T-cell (primary cell): ENCODE measurements around the gene HIRIP3. TPM values are rescaled to one million over a fixed set of nuclear protein-coding genes. Genes with fewer than 3 reads are reported as not detected.
A peak's percentile ranks its signal among the peaks of the same experiment; 100 is the strongest.

ENCODE experiments used
- ATAC-seq, 4 experiments: fragments of 200-7000 bp in 3 of 4; fragments of 150-1000 bp in 1 of 4; cut with Tn5 transposase; replicated peaks in 1 of 4; 1 replicate in 3 of 4; 2 replicates in 1 of 4; pipeline ENCODE4 v1.10.0; 2021; ENCODE audit warnings: moderate library complexity in 3 of 4, mild to moderate bottlenecking in 2 of 4, moderate number of reproducible peaks in 1 of 4
- CTCF ChIA-PET, 2 donors: fragments of 300-600 bp; sonication (Branson Sonifier 250); formaldehyde crosslinking; loops; one replicate each; lab custom pipeline; 2022; ENCODE audit warnings: antibody characterized with exemption in 2 of 2; lab: Charles Lee
- POLR2A ChIA-PET, 2 donors: fragments of 300-600 bp; sonication (Branson Sonifier 250); formaldehyde crosslinking; loops; one replicate each; lab custom pipeline; 2022; ENCODE audit warnings: antibody characterized with exemption in 2 of 2; lab: Charles Lee
- DNase-seq, 35 experiments: peaks; one replicate each; pipeline versions ENCODE4 v3.0.0 to v3.0.0-alpha.2; 2013 to 2023
- H3K27ac ChIP-seq: one replicate; pipeline ENCODE4 v1.5.1; 2013; ENCODE audit warnings: low read length
- H3K27me3 ChIP-seq, 2 experiments: replicated peaks in 1 of 2; 1 replicate in 1 of 2; 2 replicates in 1 of 2; pipeline versions ENCODE4 v1.6.1 to v1.7.0; 2013; ENCODE audit warnings: low read length in 1 of 2, mixed read lengths in 1 of 2; ENCODE audit not compliant: control insufficient read depth in 2 of 2, insufficient read depth in 2 of 2; ENCODE audit errors: extremely low read depth in 1 of 2
- H3K36me3 ChIP-seq, 2 donors: 1 replicate in 1 of 2; 2 replicates in 1 of 2; pipeline versions ENCODE4 v1.6.1 to v1.7.0; 2013; ENCODE audit warnings: low read length in 1 of 2; ENCODE audit not compliant: control insufficient read depth in 2 of 2, insufficient read depth in 1 of 2; ENCODE audit errors: extremely low read depth in 1 of 2
- H3K4me1 ChIP-seq, 2 experiments: 1 replicate in 1 of 2; 2 replicates in 1 of 2; pipeline versions ENCODE4 v1.6.1 to v1.7.0; 2013; ENCODE audit warnings: low read length in 2 of 2, mixed read lengths in 1 of 2; ENCODE audit not compliant: insufficient read depth in 2 of 2, control insufficient read depth in 1 of 2; ENCODE audit errors: extremely low read depth in 1 of 2
- H3K4me3 ChIP-seq, 2 donors: 1 replicate in 1 of 2; 2 replicates in 1 of 2; pipeline versions ENCODE4 v1.5.1 to v1.7.0; 2013; ENCODE audit warnings: mild to moderate bottlenecking in 2 of 2, low read length in 1 of 2, moderate library complexity in 1 of 2; ENCODE audit not compliant: control insufficient read depth in 1 of 2; ENCODE audit errors: extremely low read depth in 1 of 2
- H3K9me3 ChIP-seq: 2 replicates; pipeline ENCODE4 v1.7.0; 2013
- H3K27ac Mint-ChIP-seq, 2 donors: one replicate each; pipeline ENCODE4 v1.8.0; 2020 to 2021; ENCODE audit warnings: mild to moderate bottlenecking in 2 of 2, mixed read lengths in 2 of 2
- H3K27me3 Mint-ChIP-seq, 2 donors: one replicate each; pipeline ENCODE4 v1.8.0; 2021 to 2022; ENCODE audit warnings: mixed read lengths in 2 of 2
- H3K36me3 Mint-ChIP-seq: one replicate; pipeline ENCODE4 v1.8.0; 2021; ENCODE audit warnings: mixed read lengths
- H3K4me1 Mint-ChIP-seq, 3 donors: one replicate each; pipeline ENCODE4 v1.8.0; 2020 to 2022; ENCODE audit warnings: mixed read lengths in 3 of 3, mild to moderate bottlenecking in 1 of 3
- H3K4me3 Mint-ChIP-seq, 3 donors: one replicate each; pipeline ENCODE4 v1.8.0; 2020 to 2022; ENCODE audit warnings: mild to moderate bottlenecking in 3 of 3, mixed read lengths in 3 of 3, moderate library complexity in 3 of 3
- H3K9me3 Mint-ChIP-seq, 3 donors: one replicate each; pipeline ENCODE4 v1.8.0; 2020 to 2022; ENCODE audit warnings: mixed read lengths in 3 of 3
- WGBS: methylation state at CpG from one replicate; pipeline ENCODE4 v1.1.5; 2013; ENCODE audit warnings: missing lambda C conversion rate; ENCODE audit not compliant: insufficient coverage; 5-methylcytosine and 5-hydroxymethylcytosine counted together
- total RNA-seq, 35 experiments: library from RNA in 6 of 35; stranded (reverse) in 6 of 35; fragments of 120-200 nt in 1 of 35; gene quantifications; one replicate each; pipeline versions ENCODE4 v1.2.1 to v1.2.4 and lab custom pipeline; 2013 to 2026

The HIRIP3 gene
- total RNA-seq, 5 donors from 2014 or later (not counting 1 experiment from before 2014, with no cell fraction given): 15.0 to 22.8 (median 20.3) TPM

DNA sequence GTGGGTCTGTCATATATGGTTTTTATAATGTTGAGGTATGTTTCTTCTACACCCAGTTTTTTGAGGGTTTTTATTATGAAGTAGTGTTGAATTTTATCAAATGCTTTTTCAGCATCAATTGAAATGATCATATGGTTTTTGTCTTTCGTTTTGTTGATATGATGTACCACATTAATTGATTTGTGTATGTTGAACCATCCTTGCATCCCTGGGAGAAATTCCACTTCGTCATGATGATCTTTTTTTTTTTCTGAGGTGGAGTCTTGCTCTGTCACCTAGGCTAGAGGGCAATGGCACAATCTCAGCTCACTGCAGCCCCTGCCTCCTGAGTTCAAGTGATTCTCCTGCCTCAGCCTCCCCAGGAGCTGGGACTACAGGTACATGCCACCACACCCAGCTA lies 47.5 kb downstream of the HIRIP3 start:
- Mint-ChIP-seq H3K27ac (no peak overlapping the region), H3K4me1 (peaks cover 0 to 9% (median 3%) of the 10 kb centered on the region in 3 donors), H3K36me3 (no peaks in the 10 kb centered on the region), H3K27me3 (no peaks in the 10 kb centered on the region), H3K9me3 (peaks cover 0 to 11% (median 2%) of the 10 kb centered on the region in 3 donors), H3K4me3 (no peak overlapping the region)
- Histone ChIP-seq H3K27ac (no peak overlapping the region), H3K9me3 (no peaks in the 10 kb centered on the region), H3K4me3 (no peak overlapping the region), H3K4me1 (no peaks in the 10 kb centered on the region), H3K27me3 (peaks cover 0 to 11% of the 10 kb centered on the region in 2 experiments), H3K36me3 (no peaks in the 10 kb centered on the region)
- 40% methylated on average over 1 of the region's 2 CpGs for WGBS
- POLR2A ChIA-PET: no interaction called here
- DNase-seq (no peak), ATAC-seq (no peak)
- CTCF ChIA-PET: interaction anchor here (0.6 to 0.8 kb wide), 3 partner anchors 13 to 668 kb away, joined by 3 to 11 read pairs (median 4); no protein-coding TSS in a partner anchor

DNA sequence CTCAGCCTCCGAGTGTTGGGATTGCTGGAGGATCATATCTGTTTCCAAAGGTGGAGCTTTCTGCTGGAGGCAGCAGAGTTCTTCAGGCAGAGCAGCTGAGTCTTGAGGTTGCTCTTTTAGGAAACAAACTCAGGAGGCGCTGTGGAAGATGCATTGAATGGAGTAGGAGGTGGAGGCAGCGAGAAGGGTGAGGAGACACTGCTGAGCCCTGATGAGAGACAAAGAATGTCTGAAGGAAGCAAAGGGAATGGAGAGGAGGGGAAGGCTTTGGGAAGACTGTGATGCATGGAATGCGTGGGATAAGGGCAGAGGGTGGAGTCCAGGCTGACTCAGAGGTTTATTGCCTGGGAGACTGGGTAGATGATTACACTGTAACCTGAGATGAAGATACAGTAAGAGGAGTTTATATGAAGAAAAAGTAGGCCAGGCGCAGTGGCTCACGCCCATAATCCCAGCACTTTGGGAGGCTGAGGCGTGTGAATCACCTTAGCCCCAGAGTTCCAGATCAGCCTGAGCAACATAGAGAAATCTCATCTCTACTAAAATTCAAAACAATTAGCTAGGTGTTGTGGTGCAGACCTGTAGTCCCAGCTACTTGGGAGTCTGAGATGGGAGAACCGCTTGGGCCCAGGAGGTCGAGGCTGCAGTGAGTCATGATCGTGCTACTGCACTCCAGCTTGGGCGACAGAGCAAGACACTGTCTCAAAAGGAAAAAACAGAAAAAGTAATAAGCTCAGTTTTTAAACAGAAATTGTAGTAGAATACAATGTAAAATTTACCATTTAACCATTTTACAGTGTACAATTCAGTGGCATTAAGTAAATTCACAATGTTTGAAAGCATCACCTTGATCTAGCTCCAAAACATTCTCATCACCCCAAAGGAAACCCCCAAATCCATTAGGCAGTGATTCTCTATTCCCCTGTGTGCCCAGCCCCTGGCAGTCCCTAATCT lies 51.3 kb downstream of the HIRIP3 start:
- H3K4me1 ChIP-seq: no peaks in the 10 kb centered on the region
- no peak overlapping the region for H3K27ac ChIP-seq
- Mint-ChIP-seq H3K27ac (peak overlapping the region in 1 of 2 donors; percentile 16), H3K27me3 (peaks cover 0 to 9% of the 10 kb centered on the region in 2 donors), H3K4me1 (peaks cover 2 to 12% (median 7%) of the 10 kb centered on the region in 3 donors), H3K4me3 (no peak overlapping the region), H3K36me3 (no peaks in the 10 kb centered on the region), H3K9me3 (no peaks in the 10 kb centered on the region)
- no peaks in the 10 kb centered on the region for H3K36me3 ChIP-seq
- 90% methylated on average over 6 of the region's 11 CpGs for WGBS
- ChIA-PET POLR2A (no interaction called here), CTCF (no interaction called here)
- no peak overlapping the region for H3K4me3 ChIP-seq
- no peak for ATAC-seq
- no peak for DNase-seq
- no peaks in the 10 kb centered on the region for H3K9me3 ChIP-seq
- peaks cover 0 to 13% of the 10 kb centered on the region in 2 experiments for H3K27me3 ChIP-seq

Other genes with a start within 250 kb of the HIRIP3 start
- 100 to 1,000 TPM; 122 to 194 (median 142) TPM for gene C16orf54, start 249.6 kb downstream of the HIRIP3 start, total RNA-seq
- gene ZG16, start 217.4 kb downstream of the HIRIP3 start, total RNA-seq: under 1 TPM in 2 of 5 donors, not detected in 3; 0.09 to 0.15 TPM
- 10 to 100 TPM; 84.1 to 95.2 (median 84.9) TPM for gene KIF22, start 204.9 kb downstream of the HIRIP3 start, total RNA-seq
- gene MAZ, start 189.1 kb downstream of the HIRIP3 start, total RNA-seq: 100 to 1,000 TPM; 240 to 326 (median 305) TPM
- gene PRRT2, start 183.4 kb downstream of the HIRIP3 start, total RNA-seq: 1 to 10 TPM; 2.4 to 7.9 (median 4.4) TPM
- 10 to 100 TPM; 16.0 to 47.2 (median 40.6) TPM for gene PAGR1, start 179.5 kb downstream of the HIRIP3 start, total RNA-seq
- 100 to 1,000 TPM; 140 to 173 (median 158) TPM for gene MVP, start 175.2 kb downstream of the HIRIP3 start, total RNA-seq
- gene CDIPT, start 132.4 kb downstream of the HIRIP3 start, total RNA-seq: 10 to 100 TPM; 37.1 to 87.0 (median 79.7) TPM
- under 1 TPM in 3 of 5 donors, not detected in 2; 0.16 to 0.82 (median 0.47) TPM for gene SEZ6L2, start 96.1 kb downstream of the HIRIP3 start, total RNA-seq
- gene ASPHD1, start 95.1 kb downstream of the HIRIP3 start, total RNA-seq: not detected
- 10 to 100 TPM; 48.4 to 87.3 (median 79.1) TPM for gene KCTD13, start 69.4 kb downstream of the HIRIP3 start, total RNA-seq
- gene TMEM219, start 33.5 kb downstream of the HIRIP3 start, total RNA-seq: 10 to 100 TPM; 66.7 to 93.9 (median 80.4) TPM
- gene TAOK2, start 21.7 kb downstream of the HIRIP3 start, total RNA-seq: 10 to 100 TPM; 26.1 to 58.3 (median 55.9) TPM
- gene INO80E, start 624 bp upstream of the HIRIP3 start, total RNA-seq: 100 to 1,000 TPM in 3 of 5 donors, 10 to 100 TPM in 2; 84.8 to 152 (median 128) TPM
- gene DOC2A, start 15.4 kb upstream of the HIRIP3 start, total RNA-seq: under 1 TPM in 4 of 5 donors, not detected in 1; 0.15 to 0.38 (median 0.26) TPM
- not detected for gene C16orf92, start 27.6 kb upstream of the HIRIP3 start, total RNA-seq
- under 1 TPM in 3 of 5 donors, not detected in 2; 0.25 to 0.32 (median 0.25) TPM for gene TLCD3B, start 35.7 kb upstream of the HIRIP3 start, total RNA-seq
- 100 to 1,000 TPM; 367 to 715 (median 567) TPM for gene ALDOA, start 70.1 kb upstream of the HIRIP3 start, total RNA-seq
- 100 to 1,000 TPM in 2 of 5 donors, 10 to 100 TPM in 3; 71.2 to 110 (median 97.9) TPM for gene PPP4C, start 80.4 kb upstream of the HIRIP3 start, total RNA-seq
- gene TBX6, start 96.3 kb upstream of the HIRIP3 start, total RNA-seq: 1 to 10 TPM; 1.4 to 2.0 (median 1.5) TPM
- 100 to 1,000 TPM; 105 to 277 (median 226) TPM for gene YPEL3, start 100.6 kb upstream of the HIRIP3 start, total RNA-seq
- 10 to 100 TPM; 11.1 to 27.2 (median 22.1) TPM for gene GDPD3, start 117.9 kb upstream of the HIRIP3 start, total RNA-seq
- 10 to 100 TPM; 55.5 to 76.0 (median 63.2) TPM for gene MAPK3, start 127.6 kb upstream of the HIRIP3 start, total RNA-seq
- 1,000 to 10,000 TPM in 2 of 5 donors, 100 to 1,000 TPM in 3; 708 to 1,286 (median 987) TPM for gene CORO1A, start 188.0 kb upstream of the HIRIP3 start, total RNA-seq
- 100 to 1,000 TPM in 3 of 5 donors, 10 to 100 TPM in 2; 47.0 to 115 (median 100) TPM for gene BOLA2B, start 198.0 kb upstream of the HIRIP3 start, total RNA-seq
- gene SLX1A, start 198.3 kb upstream of the HIRIP3 start, total RNA-seq: 100 to 1,000 TPM in 2 of 5 donors, 10 to 100 TPM in 3; 31.6 to 114 (median 86.4) TPM
- 10 to 100 TPM; 25.8 to 42.6 (median 30.8) TPM for gene SULT1A3, start 203.6 kb upstream of the HIRIP3 start, total RNA-seq